T-helper 2 cell treated with Interferon-gamma antibody and Interleukin-4, amounts not matched to agents 100 ng/mL and 5 ng/mL, for 36 hours (primary cell): ENCODE results near the gene KLRK1. TPM values are rescaled to one million over a fixed set of nuclear protein-coding genes. Genes with fewer than 3 reads are reported as not detected.
"Not testable (repeated sequence)": the region's sequence is repeated elsewhere in the genome, so short reads cannot be mapped to it uniquely, and the experiment has no call there.

Experiments
- intact Hi-C: fragments of 100-400 bp; cut with micrococcal nuclease; formaldehyde crosslinking; loops from one replicate; pipeline ENCODE4 v1.15.1; 2023
- total RNA-seq: library from RNA; stranded (reverse); gene quantifications from 2 replicates; pipeline ENCODE4 v1.2.3, GENCODE V29; 2022

The KLRK1 gene
- total RNA-seq, result 0.23 and 0.43 TPM in 2 replicates

GRCh38 chr12:10389904-10390303 lies at the start of gene KLRK1:
KLRK1 (minus strand) TSS chr12:10390041; CDS start chr12:10388810, 1,231 bp downstream.
- intact Hi-C loops, result no loop called here

GRCh38 chr12:10437601-10438000 lies 47.8 kb upstream of the KLRK1 start:
- intact Hi-C loops, result not testable (repeated sequence)

- intact Hi-C loops, result not testable (repeated sequence)
These were observed 46.0 kb upstream of the KLRK1 start, which contains the start of gene KLRC2 for GRCh38 chr12:10435816-10436215. KLRC2 (minus strand) TSS chr12:10436010; CDS start chr12:10435986, 24 bp downstream.

GRCh38 chr12:10430623-10431022 lies 40.8 kb upstream of the KLRK1 start:
- intact Hi-C loops, result not testable (repeated sequence)

GRCh38 chr12:10425938-10426337 lies 36.1 kb upstream of the KLRK1 start:
- intact Hi-C loops, result not testable (repeated sequence)

GRCh38 chr12:10424260-10424899 lies 34.5 kb upstream of the KLRK1 start:
- intact Hi-C loops, result not testable (repeated sequence)

GRCh38 chr12:10422159-10422558 lies 32.3 kb upstream of the KLRK1 start:
- intact Hi-C loops, result not testable (repeated sequence)

- intact Hi-C loops, result not testable (repeated sequence)
These were observed 30.5 kb upstream of the KLRK1 start, which contains the start of gene KLRC3 for GRCh38 chr12:10420334-10420733. KLRC3 (minus strand) TSS chr12:10420595; CDS start chr12:10420550, 45 bp downstream.

GRCh38 chr12:10409392-10409791 lies 19.6 kb upstream of the KLRK1 start, which contains the start of gene KLRC4:
KLRC4 (minus strand) TSS chr12:10409757; CDS start chr12:10409575, 182 bp downstream.
- intact Hi-C loops, result no loop called here

GRCh38 chr12:10408842-10409241 lies 19.0 kb upstream of the KLRK1 start:
- intact Hi-C loops, result no loop called here

- intact Hi-C loops, result no loop called here
These were observed 16.9 kb upstream of the KLRK1 start for GRCh38 chr12:10406725-10407124.

- intact Hi-C loops, result no loop called here
These were observed 15.5 kb upstream of the KLRK1 start for GRCh38 chr12:10405294-10405693.

GRCh38 chr12:10404798-10405197 lies 15.0 kb upstream of the KLRK1 start:
- intact Hi-C loops, result no loop called here

- intact Hi-C loops, result no loop called here
These were observed 11.0 kb upstream of the KLRK1 start for GRCh38 chr12:10400829-10401228.

GRCh38 chr12:10398168-10398567 lies 8.3 kb upstream of the KLRK1 start:
- intact Hi-C loops, result no loop called here

- intact Hi-C loops, result no loop called here
These were observed 7.5 kb upstream of the KLRK1 start for GRCh38 chr12:10397296-10397695.

- intact Hi-C loops, result not testable (repeated sequence)
These were observed 6.3 kb upstream of the KLRK1 start for GRCh38 chr12:10396176-10396575.

- intact Hi-C loops, result no loop called here
These were observed 5.7 kb upstream of the KLRK1 start for GRCh38 chr12:10395390-10395998.

GRCh38 chr12:10394531-10395152 lies 4.8 kb upstream of the KLRK1 start:
- intact Hi-C loops, result not testable (repeated sequence)

GRCh38 chr12:10393291-10393690 lies 3.5 kb upstream of the KLRK1 start:
- intact Hi-C loops, result no loop called here

- intact Hi-C loops, result no loop called here
These were observed 2.6 kb upstream of the KLRK1 start for GRCh38 chr12:10392394-10392930.

GRCh38 chr12:10390991-10391390 lies 1.1 kb upstream of the KLRK1 start:
- intact Hi-C loops, result not testable (repeated sequence)
